Measurements from ENCODE around the gene STH. TPM values are rescaled to one million over a fixed set of nuclear protein-coding genes. Genes with fewer than 3 reads are reported as not detected.

The STH gene
- total and polyA plus RNA-seq, 9 of the 15 experiments (the other 6 are each of a cell fraction or from before 2014, with no cell fraction given): not detected

- H3K79me2 ChIP-seq (ENCODE audit: control insufficient read depth, insufficient read depth, low read length): no peaks in the 10 kb centered on the region
- POLR2A ChIA-PET: interaction anchor here (1.0 kb wide), 1 partner anchor 9 kb away, joined by 3 read pairs; no protein-coding TSS in a partner anchor
- CTCF ChIA-PET (ENCODE audit: low intra/inter-chr PET ratio): interaction anchor here (0.6 kb wide), 1 partner anchor 72 kb away, joined by 3 read pairs; no protein-coding TSS in a partner anchor
- ATAC-seq (no peak), DNase-seq (ENCODE audit: extremely low read depth in 1 of 4, low spot score in 3 of 4) (no peak), FAIRE-seq (no peak)
- H3K4me2 ChIP-seq (ENCODE audit: insufficient read depth, low read length): no peak overlapping the region
- H3K4me3 ChIP-seq: no peak overlapping the region
- no peak for TF ChIP-seq PCBP2 (IDR thresholded peaks at IDR 0.05; ENCODE audit: low read depth, low read length, poor library complexity, severe bottlenecking)
- TF ChIP-seq ARNT (IDR thresholded peaks at IDR 0.05): no peak
- TF ChIP-seq ZNF551 (CRISPR knock-in tag; IDR thresholded peaks at IDR 0.05): no peak
- no peak for TF ChIP-seq KDM1A (IDR thresholded peaks at IDR 0.05)
- TF ChIP-seq FOSL1 (tag; conservative IDR thresholded peaks at IDR 0.05): no peak
- TF ChIP-seq IFI16 (CRISPR knock-in tag; IDR thresholded peaks at IDR 0.05): no peak
- TF ChIP-seq ZSCAN32 (CRISPR knock-in tag; IDR thresholded peaks at IDR 0.05): no peak
- no peak for TF ChIP-seq HDAC6 (IDR thresholded peaks at IDR 0.05; ENCODE audit: low read depth, low read length)
- TF ChIP-seq ZNF780A (CRISPR knock-in tag; IDR thresholded peaks at IDR 0.05): no peak
- no peak for TF ChIP-seq PTRF (tag; IDR thresholded peaks at IDR 0.05)
- no peak for TF ChIP-seq U2AF2 (optimal IDR thresholded peaks at IDR 0.05; ENCODE audit: low read depth, low read length)
- TF ChIP-seq PATZ1 (CRISPR knock-in tag; IDR thresholded peaks at IDR 0.05; ENCODE audit: borderline replicate concordance): no peak
- no TSS peak for BruUV-seq (replicated peaks)
- no peak overlapping the region for H3K9ac ChIP-seq (ENCODE audit: insufficient read depth in 1 of 2, low read depth in 2 of 2, low read length in 2 of 2)
- H3K27me3 ChIP-seq (ENCODE audit: control insufficient read depth in 2 of 2, insufficient read depth in 2 of 2, low read length in 2 of 2): no peaks in the 10 kb centered on the region
- H3K9me3 ChIP-seq (replicated peaks; ENCODE audit: control insufficient read depth, insufficient read depth, low read depth, low read length): no peaks in the 10 kb centered on the region
- H3K27ac ChIP-seq (ENCODE audit: extremely low read depth, low read depth, low read length): no peak overlapping the region; the same call in 2 of the 3 replicates
- H4K20me1 ChIP-seq (replicated peaks; ENCODE audit: control insufficient read depth, insufficient read depth, low read length): no peaks in the 10 kb centered on the region
- 0 out of 2 replicates have a peak overlapping the region, but pooled peaks have one; percentile 4 for H2AFZ ChIP-seq (ENCODE audit: low read depth, low read length)
- no peaks in the 10 kb centered on the region for H3K9me1 ChIP-seq (ENCODE audit: control insufficient read depth, insufficient read depth, low read length)
- no peaks in the 10 kb centered on the region for H3K36me3 ChIP-seq (ENCODE audit: control insufficient read depth, insufficient read depth, low read length)
- 65% methylated on average over 8 of the region's 10 CpGs for WGBS (ENCODE audit: insufficient coverage, low coverage, missing lambda C conversion rate)
- intact Hi-C loops (cut with micrococcal nuclease) (no loop called here), in situ Hi-C loops (cut with MboI) (loop anchor here (25.0 kb wide), 1 partner anchor 846 kb away; no protein-coding TSS in a partner anchor)
- peaks cover 0 to 5% of the 10 kb centered on the region in 2 experiments; a peak in 3 of 5 replicates for H3K4me1 ChIP-seq (replicated peaks in 1 of 2; ENCODE audit: control insufficient read depth in 2 of 2, insufficient read depth in 2 of 2, low read length in 2 of 2)
Measured at GRCh38 chr17:45991341-45991740, 7.7 kb upstream of the STH start.

All from K562 (cell line).